D341Med (cell line): ENCODE measurements around the gene GRIFIN.

Experiments used
- DNase-seq: peaks from one replicate; pipeline ENCODE4 v3.0.0; 2012; ENCODE audit warnings: low spot score

The GRIFIN gene

GRCh38 chr7:2512713-2513112 is 36.5 kb upstream of the GRIFIN start:
- no peak for DNase-seq

- no peak for DNase-seq
These were observed 36.0 kb upstream of the GRIFIN start for GRCh38 chr7:2512179-2512661.

GRCh38 chr7:2511769-2512168 is 35.6 kb upstream of the GRIFIN start:
- no peak for DNase-seq

GRCh38 chr7:2510909-2511768 is 34.9 kb upstream of the GRIFIN start:
- no peak for DNase-seq

- DNase-seq, result no peak
These were observed 34.1 kb upstream of the GRIFIN start for GRCh38 chr7:2510130-2510776.

GRCh38 chr7:2509298-2509906 is 33.2 kb upstream of the GRIFIN start:
- no peak for DNase-seq

GRCh38 chr7:2508327-2509215 is 32.4 kb upstream of the GRIFIN start:
- DNase-seq, result no peak

- no peak for DNase-seq
These were observed 31.7 kb upstream of the GRIFIN start for GRCh38 chr7:2507917-2508306.

- no peak for DNase-seq
These were observed 31.2 kb upstream of the GRIFIN start for GRCh38 chr7:2507208-2507916.

- no peak for DNase-seq
These were observed 29.2 kb upstream of the GRIFIN start for GRCh38 chr7:2505401-2505800.

GRCh38 chr7:2504889-2505375 is 28.7 kb upstream of the GRIFIN start:
- DNase-seq, result no peak

- no peak for DNase-seq
These were observed 28.1 kb upstream of the GRIFIN start for GRCh38 chr7:2504128-2504888.

GRCh38 chr7:2503056-2503941 is 27.1 kb upstream of the GRIFIN start:
- DNase-seq, result no peak

GRCh38 chr7:2502647-2502966 is 26.4 kb upstream of the GRIFIN start:
- DNase-seq, result no peak

GRCh38 chr7:2501947-2502646 is 25.9 kb upstream of the GRIFIN start:
- DNase-seq, result no peak

GRCh38 chr7:2500701-2501100 is 24.5 kb upstream of the GRIFIN start:
- no peak for DNase-seq

- DNase-seq, result no peak
These were observed 23.7 kb upstream of the GRIFIN start for GRCh38 chr7:2499719-2500430.

- no peak for DNase-seq
These were observed 23.0 kb upstream of the GRIFIN start for GRCh38 chr7:2499181-2499580.
